HG03520 (cell line): ENCODE results near the gene SPACA6.
"Not testable (repeated sequence)": the region's sequence is repeated elsewhere in the genome, so short reads cannot be mapped to it uniquely, and the experiment has no call there.

Experiments
- ATAC-seq: cut with Tn5 transposase; IDR thresholded peaks from one replicate; pipeline ENCODE4 v1.9.1; 2021; ENCODE audit warnings: mild to moderate bottlenecking, moderate library complexity; ENCODE audit not compliant: unreplicated experiment

The SPACA6 gene

DNA sequence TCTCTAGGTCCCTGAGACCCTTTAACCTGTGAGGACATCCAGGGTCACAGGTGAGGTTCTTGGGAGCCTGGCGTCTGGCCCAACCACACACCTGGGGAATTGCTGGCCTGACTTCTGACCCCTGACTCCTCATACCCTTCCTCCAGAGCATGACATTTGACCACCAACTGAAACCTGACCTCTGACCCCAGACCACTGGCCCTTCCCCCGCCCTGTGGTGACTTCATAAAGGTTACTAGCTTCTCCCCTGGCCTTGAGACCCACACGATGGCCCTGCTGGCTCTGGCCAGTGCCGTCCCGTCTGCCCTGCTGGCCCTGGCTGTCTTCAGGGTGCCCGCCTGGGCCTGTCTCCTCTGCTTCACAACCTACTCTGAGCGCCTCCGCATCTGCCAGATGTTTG is at the start of gene SPACA6:
Gene SPACA6 (plus strand): TSS at position 71 of the 400 bp plus-strand sequence. CDS start 197 bp downstream, at position 268.
- ATAC-seq = no peak

DNA sequence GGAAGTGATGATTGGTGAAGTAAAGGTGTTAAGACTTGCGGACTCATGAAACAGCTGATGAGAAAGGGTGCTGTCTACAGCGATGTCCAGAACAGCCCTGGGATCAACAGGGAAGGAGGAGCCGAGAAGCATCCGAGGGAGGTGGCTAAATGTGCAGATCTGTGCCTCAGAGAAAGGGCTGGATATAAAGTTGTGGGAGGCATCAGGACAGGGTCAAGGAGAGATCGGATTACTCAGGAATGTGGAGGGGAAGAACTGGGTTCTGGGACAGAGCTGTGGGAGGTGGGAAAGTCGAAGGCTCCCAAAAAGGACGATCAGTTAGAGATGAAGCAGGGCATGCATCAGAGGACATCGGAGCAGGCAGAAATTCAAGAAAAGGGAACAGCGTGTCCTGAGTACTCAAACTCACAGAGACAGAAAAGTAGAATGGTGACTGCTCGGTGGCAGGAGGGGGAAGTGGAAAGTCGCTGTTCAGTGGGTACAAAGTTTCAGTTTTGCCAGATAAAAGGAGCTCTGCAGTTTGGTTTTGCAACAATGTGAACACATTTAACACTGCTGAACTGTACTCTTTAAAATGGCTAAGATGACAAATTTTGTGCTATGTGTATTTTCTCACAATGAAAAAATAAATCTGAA is 48.4 kb upstream of the SPACA6 start:
- ATAC-seq = no peak

GRCh38 chr19:51646730-51647129 is 46.4 kb upstream of the SPACA6 start, which contains the start of gene SIGLEC14:
Gene SIGLEC14, minus strand, starts transcription at chr19:51646825. Its CDS starts 66 bp downstream, at chr19:51646759.
- ATAC-seq = not testable (repeated sequence)

DNA sequence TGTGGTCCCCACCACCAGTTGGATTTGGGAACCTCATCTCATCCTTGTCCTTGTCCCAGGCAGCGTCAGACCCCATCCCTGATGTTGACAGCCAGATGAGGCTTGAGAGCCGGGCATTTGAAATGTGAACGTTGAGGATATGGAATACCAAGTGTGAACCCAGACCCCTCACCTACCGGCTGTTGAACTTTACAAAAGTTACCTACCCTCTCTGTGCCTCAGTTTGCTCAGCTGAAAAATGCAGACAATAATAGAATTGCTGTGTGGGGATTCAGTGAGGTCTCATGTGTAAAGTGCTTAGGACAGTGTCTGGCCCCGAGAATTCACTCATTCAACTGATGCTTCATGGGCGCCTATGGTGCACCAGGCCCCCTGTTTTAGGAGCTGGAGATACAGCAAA is 45.8 kb upstream of the SPACA6 start:
- no peak for ATAC-seq

- ATAC-seq = no peak
Observed at GRCh38 chr19:51651216-51651846, 41.8 kb upstream of the SPACA6 start.

- ATAC-seq = no peak
Observed at GRCh38 chr19:51652266-51652665, 40.9 kb upstream of the SPACA6 start.

- no peak for ATAC-seq
Observed at GRCh38 chr19:51653162-51653561, 40.0 kb upstream of the SPACA6 start.

GRCh38 chr19:51654783-51655182 is 38.3 kb upstream of the SPACA6 start:
- ATAC-seq = no peak

DNA sequence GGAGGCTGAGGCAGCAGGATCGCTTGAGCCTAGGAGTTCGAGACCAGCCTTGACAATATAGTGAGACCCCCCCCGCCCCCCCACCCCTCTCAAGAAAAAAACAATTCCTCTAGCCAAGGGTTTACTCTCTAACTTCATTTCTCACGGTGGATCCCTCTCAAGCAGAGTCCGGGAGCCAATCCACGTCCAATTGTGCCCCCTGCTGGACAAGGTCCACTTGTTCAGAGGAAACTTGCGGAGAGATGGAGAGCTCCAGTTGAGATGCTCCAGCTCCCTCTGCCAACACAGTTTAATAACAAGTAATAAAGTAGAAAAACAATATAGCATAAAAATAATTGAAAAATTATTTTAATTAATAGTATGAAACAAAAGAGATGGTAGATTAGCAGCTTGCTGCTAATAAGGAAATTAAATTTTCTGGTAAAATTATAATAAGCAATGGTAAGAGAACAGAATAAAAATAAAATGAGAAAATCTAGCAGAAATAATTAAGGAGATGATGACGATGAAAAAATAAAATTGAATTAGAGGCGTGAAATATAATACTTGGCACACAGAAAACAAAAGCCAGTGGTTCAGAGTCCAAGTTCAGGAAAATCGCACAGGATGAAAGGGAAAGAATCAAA is 32.0 kb upstream of the SPACA6 start:
- ATAC-seq = no peak

DNA sequence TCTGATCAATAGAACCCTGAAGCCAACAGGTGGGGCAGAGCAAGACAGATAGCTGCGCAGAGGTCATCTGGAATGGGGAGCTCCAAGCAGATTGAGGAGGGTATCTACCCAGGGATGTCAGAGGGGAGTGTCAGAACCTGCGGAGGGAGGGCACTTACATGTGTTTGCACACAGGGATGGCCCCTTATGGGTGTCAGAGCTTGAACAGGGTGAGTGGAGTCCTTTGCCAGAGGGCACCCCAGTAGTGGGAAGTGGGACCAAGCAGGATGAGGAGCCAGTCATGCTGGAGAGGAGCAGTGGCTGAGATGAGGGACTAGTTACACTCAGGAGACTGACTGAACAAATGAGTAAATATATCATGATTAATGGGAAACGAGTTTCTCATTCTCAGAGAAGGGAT is 29.5 kb upstream of the SPACA6 start:
- no peak for ATAC-seq

GRCh38 chr19:51664131-51664530 is 29.0 kb upstream of the SPACA6 start:
- no peak for ATAC-seq

DNA sequence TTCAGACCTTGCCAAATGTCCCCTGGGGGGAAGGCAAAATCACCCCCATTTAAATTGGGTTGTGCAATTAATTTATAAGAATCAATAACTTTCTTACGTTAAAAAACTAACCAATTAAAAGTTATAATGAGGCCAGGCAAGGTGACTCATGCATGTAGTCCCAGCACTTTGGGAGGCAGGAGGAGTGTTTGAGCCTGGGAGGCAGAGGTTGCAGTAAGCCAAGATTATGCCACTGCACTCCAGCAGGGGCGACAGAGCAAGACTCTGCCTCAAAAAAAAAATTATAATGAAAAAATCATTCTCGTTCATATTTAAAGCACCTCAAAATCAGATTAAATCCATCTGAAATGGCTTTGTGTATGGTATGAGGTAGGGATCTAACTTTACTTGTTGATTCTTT is 28.1 kb upstream of the SPACA6 start:
- ATAC-seq = no peak

- ATAC-seq = no peak
Observed at GRCh38 chr19:51668216-51668615, 24.9 kb upstream of the SPACA6 start.

DNA sequence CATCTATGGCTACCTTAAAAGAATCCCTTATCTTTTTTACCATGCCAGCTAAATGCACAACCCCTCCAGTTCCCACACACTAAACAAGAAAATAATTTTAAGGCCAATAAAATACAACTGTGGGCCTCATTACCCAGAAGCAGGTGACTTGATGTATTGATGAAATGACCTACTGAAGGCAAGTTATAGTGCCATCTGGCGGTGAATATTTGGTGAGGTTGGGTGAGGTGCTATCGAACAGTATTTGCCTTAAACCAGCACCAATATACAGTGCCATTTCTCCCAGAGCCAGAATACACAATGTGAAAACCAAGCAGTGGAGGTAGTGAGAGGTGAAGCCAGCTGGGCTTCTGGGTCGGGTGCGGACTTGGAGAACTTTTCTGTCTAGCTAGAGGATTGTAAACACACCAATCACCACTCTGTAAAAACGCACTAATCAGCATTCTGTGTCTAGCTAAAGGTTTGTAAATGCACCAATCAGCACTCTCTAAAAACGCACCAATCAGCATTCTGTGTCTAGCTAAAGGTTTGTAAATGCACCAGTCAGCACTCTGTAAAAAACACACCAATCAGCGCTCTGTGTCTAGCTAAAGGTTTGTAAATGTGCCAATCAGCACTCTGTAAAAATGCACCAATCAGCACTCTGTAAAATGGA is 17.1 kb upstream of the SPACA6 start:
- ATAC-seq = not testable (repeated sequence)

- no peak for ATAC-seq
Observed at GRCh38 chr19:51676566-51677083, 16.5 kb upstream of the SPACA6 start.

- no peak for ATAC-seq
Observed at GRCh38 chr19:51680474-51680873, 12.7 kb upstream of the SPACA6 start.

GRCh38 chr19:51681286-51681941 is 11.7 kb upstream of the SPACA6 start:
- no peak for ATAC-seq

GRCh38 chr19:51686171-51686570 is 7.0 kb upstream of the SPACA6 start:
- ATAC-seq = no peak

GRCh38 chr19:51687791-51688670 is 5.1 kb upstream of the SPACA6 start:
- ATAC-seq = no peak
